Colonic mucosa (tissue), 4 donors: ENCODE measurements around the gene ACOT8. TPM values are rescaled to one million over a fixed set of nuclear protein-coding genes. Genes with fewer than 3 reads are reported as not detected.
"Not testable (repeated sequence)": the region's sequence is repeated elsewhere in the genome, so short reads cannot be mapped to it uniquely, and the experiment has no call there.

ENCODE experiments used
- DNase-seq: peaks from one replicate; pipeline ENCODE4 v3.0.0-alpha.2; 2020
- H3K27ac ChIP-seq: fragments of 200-600 bp; one replicate; pipeline ENCODE4 v1.8.0; 2021
- H3K27me3 ChIP-seq: fragments of 200-600 bp; one replicate; pipeline ENCODE4 v1.8.0; 2021
- H3K36me3 ChIP-seq: fragments of 200-600 bp; one replicate; pipeline ENCODE4 v1.8.0; 2021
- H3K4me1 ChIP-seq: fragments of 200-600 bp; one replicate; pipeline ENCODE4 v1.8.0; 2021; ENCODE audit warnings: mild to moderate bottlenecking
- H3K4me3 ChIP-seq: fragments of 200-600 bp; one replicate; pipeline ENCODE4 v1.8.0; 2021
- H3K9ac ChIP-seq, 2 donors: one replicate each; pipeline ENCODE4 v1.7.0; 2013; ENCODE audit warnings: control low read depth in 2 of 2, low read depth in 2 of 2, low read length in 2 of 2
- H3K9me3 ChIP-seq: fragments of 200-600 bp; one replicate; pipeline ENCODE4 v1.8.0; 2021
- intact Hi-C: fragments of 100-400 bp; cut with DNase I; formaldehyde crosslinking; loops from one replicate; pipeline ENCODE4 v1.14.1; 2022
- total RNA-seq, 2 donors: library from RNA; stranded (reverse); fragmentation: NEBNext Ultra II Directional in 1 of 2; extraction: Animal tissue kit (Norgen Biotek cat#: 25700) in 1 of 2; gene quantifications; one replicate each; pipeline ENCODE4 v1.2.1, GENCODE V29; 2021
- TF ChIP-seq, protein P1 (sequence below): fragments of 200-600 bp; IDR thresholded peaks from one replicate; pipeline ENCODE4 v1.8.0; 2022; ENCODE audit warnings: antibody characterized with exemption, mild to moderate bottlenecking
- donor health status: healthy.
- donor health status: DM: no; HTN: no; CAD: no.
- donor health status: DM: no; HTN: no; CAD: no.

The ACOT8 gene
- total RNA-seq, 2 donors from 2014 or later, result 49.8 to 58.5 TPM

DNA sequence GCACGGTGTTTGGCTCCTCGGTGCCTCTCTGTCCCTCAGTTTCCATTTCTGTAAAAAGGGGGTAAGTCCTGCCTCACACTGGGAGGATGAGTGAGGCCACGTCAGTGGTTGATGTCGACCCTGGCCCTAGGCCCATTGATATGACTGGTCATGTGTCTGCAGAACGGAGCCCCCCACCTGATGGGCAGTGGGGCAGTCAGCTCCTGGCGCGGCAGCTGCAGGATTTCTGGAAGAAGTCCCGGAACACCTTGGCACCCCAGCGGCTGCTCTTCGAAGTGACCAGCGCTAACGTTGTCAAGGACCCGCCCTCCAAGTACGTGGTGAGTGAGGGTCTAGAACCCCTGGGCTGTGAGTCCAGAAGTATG is 22.4 kb downstream of the ACOT8 start:
- Histone ChIP-seq H3K4me1 (peaks cover 6% of the 10 kb centered on the region), H3K9ac (peak overlapping the region; percentile 60 to 85), H3K27me3 (no peaks in the 10 kb centered on the region), H3K9me3 (no peaks in the 10 kb centered on the region), H3K36me3 (no peaks in the 10 kb centered on the region), H3K27ac (peak overlapping the region; percentile 85), H3K4me3 (peak overlapping the region; percentile 58)
- TF ChIP-seq, protein P1, sequence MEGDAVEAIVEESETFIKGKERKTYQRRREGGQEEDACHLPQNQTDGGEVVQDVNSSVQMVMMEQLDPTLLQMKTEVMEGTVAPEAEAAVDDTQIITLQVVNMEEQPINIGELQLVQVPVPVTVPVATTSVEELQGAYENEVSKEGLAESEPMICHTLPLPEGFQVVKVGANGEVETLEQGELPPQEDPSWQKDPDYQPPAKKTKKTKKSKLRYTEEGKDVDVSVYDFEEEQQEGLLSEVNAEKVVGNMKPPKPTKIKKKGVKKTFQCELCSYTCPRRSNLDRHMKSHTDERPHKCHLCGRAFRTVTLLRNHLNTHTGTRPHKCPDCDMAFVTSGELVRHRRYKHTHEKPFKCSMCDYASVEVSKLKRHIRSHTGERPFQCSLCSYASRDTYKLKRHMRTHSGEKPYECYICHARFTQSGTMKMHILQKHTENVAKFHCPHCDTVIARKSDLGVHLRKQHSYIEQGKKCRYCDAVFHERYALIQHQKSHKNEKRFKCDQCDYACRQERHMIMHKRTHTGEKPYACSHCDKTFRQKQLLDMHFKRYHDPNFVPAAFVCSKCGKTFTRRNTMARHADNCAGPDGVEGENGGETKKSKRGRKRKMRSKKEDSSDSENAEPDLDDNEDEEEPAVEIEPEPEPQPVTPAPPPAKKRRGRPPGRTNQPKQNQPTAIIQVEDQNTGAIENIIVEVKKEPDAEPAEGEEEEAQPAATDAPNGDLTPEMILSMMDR, result no peak
- intact Hi-C loops, result no loop called here
- DNase-seq, result no peak

DNA sequence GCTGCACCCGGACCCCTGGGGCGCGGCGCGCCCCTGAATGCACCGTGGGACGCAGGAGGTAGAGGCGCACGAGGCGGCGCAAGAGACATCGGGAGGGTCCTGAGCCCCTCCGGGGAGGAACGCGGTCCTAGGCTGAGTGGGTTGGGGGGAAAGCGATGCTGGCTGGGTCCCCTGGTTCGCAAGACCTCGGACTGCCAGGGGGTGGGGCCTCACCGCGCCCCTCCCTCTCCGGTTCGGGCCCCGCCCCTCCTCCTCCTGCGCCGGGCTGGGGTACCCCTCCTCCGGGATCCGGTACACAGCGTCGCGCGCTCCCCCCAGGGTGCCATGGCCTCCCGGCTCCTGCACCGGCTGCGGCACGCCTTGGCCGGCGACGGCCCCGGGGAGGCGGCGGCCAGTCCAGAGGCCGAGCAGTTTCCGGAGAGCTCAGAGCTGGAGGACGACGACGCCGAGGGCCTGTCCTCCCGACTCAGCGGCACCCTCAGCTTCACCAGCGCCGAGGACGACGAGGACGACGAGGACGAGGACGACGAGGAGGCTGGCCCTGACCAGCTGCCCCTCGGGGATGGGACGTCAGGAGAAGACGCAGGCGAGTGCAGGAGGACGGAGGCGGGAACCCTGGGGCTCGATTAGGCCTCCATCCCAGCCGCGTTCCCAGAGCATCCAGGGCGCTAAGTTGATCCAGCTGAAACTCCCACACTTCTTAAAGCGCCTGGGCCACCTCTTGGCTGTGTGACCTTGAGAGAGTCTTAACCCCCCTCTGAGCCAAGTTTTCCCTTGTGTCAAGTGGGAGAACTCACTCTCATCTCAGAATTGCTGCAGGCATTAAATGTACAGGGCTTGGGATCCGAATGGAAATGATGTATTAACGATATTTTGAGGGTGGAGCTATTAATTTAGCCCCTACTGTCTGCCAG is 23.1 kb downstream of the ACOT8 start:
- peak overlapping the region; percentile 85 for H3K27ac ChIP-seq
- peak; percentile 75 for DNase-seq
- intact Hi-C loops, result no loop called here
- H3K27me3 ChIP-seq, result no peaks in the 10 kb centered on the region
- peak overlapping the region; percentile 58 for H3K4me3 ChIP-seq
- H3K9ac ChIP-seq, result peak overlapping the region; percentile 60 to 85
- no peaks in the 10 kb centered on the region for H3K9me3 ChIP-seq
- no peaks in the 10 kb centered on the region for H3K36me3 ChIP-seq
- peaks cover 6% of the 10 kb centered on the region for H3K4me1 ChIP-seq
- TF ChIP-seq, protein P1, result no peak

DNA sequence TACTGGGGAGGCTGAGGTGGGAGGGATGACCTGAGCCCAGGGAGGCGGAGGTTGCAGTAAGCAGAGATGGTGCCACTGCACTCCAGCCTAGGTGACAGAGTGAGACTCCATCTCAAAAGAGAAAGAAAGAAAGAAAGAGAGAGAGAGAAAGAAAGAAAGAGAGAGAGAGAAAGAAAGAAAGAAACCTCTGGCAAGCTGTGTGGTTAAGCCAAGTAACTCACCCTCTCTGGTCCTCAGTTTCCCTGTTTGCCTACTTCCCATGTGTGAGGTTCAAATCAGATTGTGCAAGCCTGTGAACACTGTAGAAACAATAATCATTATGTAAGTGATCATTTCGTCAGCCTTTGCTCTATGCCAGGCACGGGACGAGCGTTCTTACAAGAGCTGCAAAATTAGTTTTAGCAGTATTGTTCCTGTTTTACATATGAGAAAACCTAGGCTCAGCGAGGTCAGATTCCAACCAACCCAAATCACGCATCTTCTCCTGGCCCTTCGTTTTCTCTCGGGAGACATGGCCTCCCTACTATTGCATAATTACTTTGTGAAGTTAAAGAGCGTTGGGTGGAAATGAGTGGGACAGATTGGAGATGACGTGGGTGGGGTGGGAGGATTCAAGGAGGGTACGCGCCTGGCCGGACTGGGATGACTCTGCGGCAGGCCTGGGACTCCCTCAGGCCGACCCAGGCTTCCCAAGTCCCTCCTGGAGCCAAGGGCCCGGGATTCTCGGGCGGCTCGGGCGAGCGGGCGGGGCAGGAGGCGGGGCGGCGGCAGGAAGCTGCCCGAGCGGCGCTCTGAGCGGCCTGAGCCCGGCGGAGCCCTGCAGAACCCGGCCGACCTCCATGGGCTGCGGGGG is 23.9 kb downstream of the ACOT8 start, which contains the start of gene SNX21:
Gene SNX21, plus strand, starts transcription at position 770 of the 853 bp plus-strand sequence. CDS start 121 bp downstream, outside the sequence.
- Histone ChIP-seq H3K36me3 (no peaks in the 10 kb centered on the region), H3K27me3 (no peaks in the 10 kb centered on the region), H3K4me1 (peaks cover 6% of the 10 kb centered on the region), H3K27ac (peak within 1 kb of the TSS; percentile 85), H3K9ac (peak within 1 kb of the TSS; percentile 60 to 85), H3K4me3 (peak within 1 kb of the TSS; percentile 58), H3K9me3 (no peaks in the 10 kb centered on the region)
- DNase-seq, result peak; percentile 81
- intact Hi-C loops, result no loop called here
- TF ChIP-seq, protein P1, result no peak

DNA sequence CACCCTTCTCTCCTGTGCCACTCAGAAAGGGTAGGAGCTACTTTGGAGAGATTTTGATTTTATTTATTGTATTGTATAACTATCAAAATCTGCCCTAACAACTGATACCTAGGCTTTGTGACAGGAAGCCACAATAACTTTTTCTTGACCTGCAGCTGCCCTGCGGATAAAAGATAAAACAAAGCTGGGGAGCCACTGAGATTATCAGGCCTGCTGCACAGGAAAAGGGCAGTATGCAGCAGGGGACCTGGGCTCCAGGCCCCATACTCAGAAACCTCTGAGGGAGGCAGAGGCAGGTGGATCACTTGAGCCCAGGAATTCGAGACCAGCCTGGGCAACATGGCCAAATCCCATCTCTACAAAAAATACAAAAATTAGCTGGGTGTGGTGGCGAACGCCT is 24.6 kb downstream of the ACOT8 start:
- intact Hi-C loops, result no loop called here
- no peaks in the 10 kb centered on the region for H3K27me3 ChIP-seq

DNA sequence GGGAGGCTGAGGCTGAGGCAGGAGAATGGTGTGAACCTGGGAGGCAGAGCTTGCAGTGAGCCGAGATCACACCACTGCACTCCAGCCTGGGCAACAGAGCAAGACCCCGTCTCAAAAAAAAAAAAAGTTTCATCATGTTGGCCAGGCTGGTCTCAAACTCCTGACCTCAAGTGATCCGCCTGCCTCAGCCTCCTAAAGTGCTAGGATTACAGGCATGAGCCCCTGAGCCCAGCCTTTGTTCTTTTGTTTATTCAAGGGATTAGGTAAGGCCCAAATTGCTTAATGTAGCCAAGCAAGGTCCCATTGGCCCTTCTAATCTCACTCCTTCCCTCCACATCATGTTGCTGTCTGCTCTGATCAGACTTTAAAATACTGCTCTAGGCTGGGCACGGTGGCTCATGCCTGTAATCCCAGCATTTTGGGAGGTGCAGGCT is 27.5 kb downstream of the ACOT8 start:
- intact Hi-C loops, result loop anchor here (10.0 kb wide), 1 partner anchor 55 kb away; the partner anchor contains the start of genes SPATA25 and ZSWIM1
- H3K4me1 ChIP-seq, H3K27ac ChIP-seq: not testable (repeated sequence)

More for the DNA sequence above, 24.6 kb downstream of the ACOT8 start:
- no peak overlapping the region for H3K4me3 ChIP-seq
- no peak for DNase-seq
- TF ChIP-seq, protein P1, result no peak
- no peaks in the 10 kb centered on the region for H3K9me3 ChIP-seq
- peaks cover 6% of the 10 kb centered on the region for H3K4me1 ChIP-seq
- H3K9ac ChIP-seq, result no peak overlapping the region
- no peaks in the 10 kb centered on the region for H3K36me3 ChIP-seq
- peak overlapping the region; percentile 85 for H3K27ac ChIP-seq

More for the DNA sequence above, 27.5 kb downstream of the ACOT8 start:
- DNase-seq, H3K9ac ChIP-seq, H3K27me3 ChIP-seq, H3K9me3 ChIP-seq, H3K4me3 ChIP-seq, H3K36me3 ChIP-seq: not testable (repeated sequence)
